ENCODE data around the gene PGAP1. TPM values are rescaled to one million over a fixed set of nuclear protein-coding genes. Genes with fewer than 3 reads are reported as not detected.

Gene PGAP1
- total and polyA plus RNA-seq, 2 of the 8 experiments (the other 6 are each of a cell fraction or from before 2014, with no cell fraction given): 8.3 to 24.1 TPM

GRCh38 chr2:196830701-196831100 lies 95.8 kb downstream of the PGAP1 start:
- H3K14ac ChIP-seq (ENCODE audit: insufficient read length): no peak overlapping the region
- peaks cover 0 to 1% (median 0%) of the 10 kb centered on the region in 4 experiments; a peak in 1 of 7 replicates for H3K27me3 ChIP-seq (replicated peaks in 1 of 4; ENCODE audit: control insufficient read depth in 3 of 4, extremely low read depth in 1 of 4, insufficient read depth in 3 of 4, low read length in 3 of 4)
- H2BK120ac ChIP-seq (replicated peaks; ENCODE audit: low read depth, low read length): no peak overlapping the region
- H3K4me3 ChIP-seq (ENCODE audit: extremely low read depth in 1 of 4, insufficient read depth in 2 of 4, low read depth in 3 of 4, low read length in 4 of 4): no peak overlapping the region
- H3K56ac ChIP-seq (replicated peaks; ENCODE audit: insufficient read length, low read depth, low read length): no peak overlapping the region
- no peak overlapping the region for H2BK20ac ChIP-seq (ENCODE audit: low read length)
- ChIA-PET POLR2A (ENCODE audit: partially characterized antibody) (interaction anchor here (0.6 kb wide), 1 partner anchor 70 kb away, joined by 4 read pairs; no protein-coding TSS in a partner anchor), CTCF (ENCODE audit: partially characterized antibody) (no interaction called here)
- H3K9ac ChIP-seq (replicated peaks in 1 of 4; ENCODE audit: extremely low read depth in 1 of 4, low read depth in 3 of 4, low read length in 3 of 4): no peak overlapping the region
- no peaks in the 10 kb centered on the region for H3K36me3 ChIP-seq (ENCODE audit: control insufficient read depth in 2 of 4, insufficient read depth in 4 of 4, low read length in 3 of 4)
- FAIRE-seq: no peak
- H2AFZ ChIP-seq (ENCODE audit: low read length): no peak overlapping the region
- WGBS, 2 experiments (ENCODE audit: extremely low coverage in 1 of 2, insufficient coverage in 1 of 2, insufficient read length in 1 of 2, insufficient replicate concordance in 2 of 2, low coverage in 1 of 2, low lambda C conversion rate in 2 of 2, missing lambda C conversion rate in 1 of 2): 87% methylated on average over 1 of the region's 1 CpG; no CpG with 5 or more reads in 1 of the 2 experiments
- H4K8ac ChIP-seq (ENCODE audit: extremely low read depth, insufficient read depth, low read length): no peak overlapping the region
- no peak overlapping the region for H2AK5ac ChIP-seq (ENCODE audit: low read depth, low read length)
- H2BK12ac ChIP-seq (ENCODE audit: low read depth, low read length): no peak overlapping the region
- H4K20me1 ChIP-seq (replicated peaks in 1 of 2; ENCODE audit: control insufficient read depth in 1 of 2, insufficient read depth in 2 of 2, low read length in 2 of 2): no peaks in the 10 kb centered on the region
- H3K4ac ChIP-seq (replicated peaks; ENCODE audit: insufficient read length, low read depth, low read length): no peak overlapping the region
- no peak overlapping the region for H4K5ac ChIP-seq (ENCODE audit: insufficient read length, low read depth, low read length)
- H3K79me1 ChIP-seq (ENCODE audit: low read depth, low read length): no peaks in the 10 kb centered on the region
- H2BK5ac ChIP-seq (ENCODE audit: low read depth, low read length): no peak overlapping the region
- H3K18ac ChIP-seq (ENCODE audit: extremely low read depth, low read length): no peak overlapping the region
- no peaks in the 10 kb centered on the region; the same call in 1 of the 2 replicates for H3K23me2 ChIP-seq (ENCODE audit: low read depth, low read length)
- no peak overlapping the region for H4K91ac ChIP-seq (replicated peaks; ENCODE audit: insufficient read length, low read length)
- H3K23ac ChIP-seq (ENCODE audit: insufficient read length): no peak overlapping the region
- no peaks in the 10 kb centered on the region for H3K4me1 ChIP-seq (replicated peaks in 1 of 4; ENCODE audit: control insufficient read depth in 3 of 4, insufficient read depth in 4 of 4, low read length in 3 of 4)
- no peak for DNase-seq (ENCODE audit: low read depth in 1 of 2, low spot score in 2 of 2)
- no peaks in the 10 kb centered on the region for H3K9me3 ChIP-seq (ENCODE audit: insufficient read depth in 2 of 2, low read depth in 1 of 2, low read length in 1 of 2)
- H3K4me2 ChIP-seq (ENCODE audit: insufficient read depth in 1 of 2, low read depth in 2 of 2, low read length in 2 of 2): no peak overlapping the region
- H2BK15ac ChIP-seq (ENCODE audit: low read length): no peak overlapping the region
- H3K79me2 ChIP-seq (ENCODE audit: control insufficient read depth in 1 of 2, insufficient read depth in 2 of 2, low read length in 2 of 2): no peaks in the 10 kb centered on the region
- no peak overlapping the region for H3K27ac ChIP-seq (ENCODE audit: low read depth, low read length)
- TF ChIP-seq CTCF (IDR thresholded peaks at IDR 0.05; ENCODE audit: control extremely low read depth in 1 of 3, insufficient read depth in 1 of 3, low read depth in 1 of 3, low read length in 3 of 3): no peak
- TF ChIP-seq CHD2 (IDR thresholded peaks at IDR 0.05; ENCODE audit: low read length): no peak
- TF ChIP-seq JUND (IDR thresholded peaks at IDR 0.05; ENCODE audit: low read length): no peak
- TF ChIP-seq SIN3A (conservative IDR thresholded peaks at IDR 0.05 in 1 of 2, IDR thresholded peaks at IDR 0.05 in 1 of 2; ENCODE audit: low read depth in 1 of 2, low read length in 2 of 2): no peak
- no peak for TF ChIP-seq EP300 (IDR thresholded peaks at IDR 0.05; ENCODE audit: borderline replicate concordance in 1 of 2, low read depth in 2 of 2, low read length in 2 of 2)
- TF ChIP-seq, protein P1, sequence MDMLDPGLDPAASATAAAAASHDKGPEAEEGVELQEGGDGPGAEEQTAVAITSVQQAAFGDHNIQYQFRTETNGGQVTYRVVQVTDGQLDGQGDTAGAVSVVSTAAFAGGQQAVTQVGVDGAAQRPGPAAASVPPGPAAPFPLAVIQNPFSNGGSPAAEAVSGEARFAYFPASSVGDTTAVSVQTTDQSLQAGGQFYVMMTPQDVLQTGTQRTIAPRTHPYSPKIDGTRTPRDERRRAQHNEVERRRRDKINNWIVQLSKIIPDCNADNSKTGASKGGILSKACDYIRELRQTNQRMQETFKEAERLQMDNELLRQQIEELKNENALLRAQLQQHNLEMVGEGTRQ (IDR thresholded peaks at IDR 0.05; ENCODE audit: low read length): no peak
- TF ChIP-seq EZH2 (IDR thresholded peaks at IDR 0.05; ENCODE audit: low read depth, low read length, severe bottlenecking): no peak
- no peak for TF ChIP-seq RNF2 (IDR thresholded peaks at IDR 0.05; ENCODE audit: borderline replicate concordance, low read depth, low read length, missing control alignments, poor library complexity, severe bottlenecking)
- no peak for TF ChIP-seq GTF2F1 (IDR thresholded peaks at IDR 0.05; ENCODE audit: borderline replicate concordance, low read depth, low read length)

All from H1 (cell line).